ENCODE results near the gene ZNF584.

The ZNF584 gene

GRCh38 chr19:58381460-58382212 is 26.8 kb upstream of the ZNF584 start:
- peaks cover 41% of the 10 kb centered on the region for H3K4me1 ChIP-seq (ENCODE audit: control insufficient read depth, low read length)
- H3K27ac ChIP-seq (ENCODE audit: low read depth, low read length) = peak overlapping the region; percentile 41
- peaks cover 43% of the 10 kb centered on the region for H3K79me2 ChIP-seq (ENCODE audit: control insufficient read depth, low read length)
- H3K9me3 ChIP-seq (ENCODE audit: control insufficient read depth, insufficient read depth, low read length) = no peaks in the 10 kb centered on the region
- H3K4me3 ChIP-seq (ENCODE audit: low read length) = peak overlapping the region; percentile 75
- TF ChIP-seq EZH2phosphoT487 (IDR thresholded peaks at IDR 0.05; ENCODE audit: borderline replicate concordance, low read length) (no peak), CTCF (IDR thresholded peaks at IDR 0.05; ENCODE audit: low read depth, low read length, poor library complexity, severe bottlenecking) (no peak)
- H3K27me3 ChIP-seq (ENCODE audit: control insufficient read depth, low read length) = no peaks in the 10 kb centered on the region
- H3F3A ChIP-seq (ENCODE audit: control insufficient read depth, insufficient read depth) = no peaks in the 10 kb centered on the region
- no peaks in the 10 kb centered on the region for H4K20me1 ChIP-seq (ENCODE audit: control insufficient read depth, insufficient read depth, low read depth, low read length)
- H3K36me3 ChIP-seq (ENCODE audit: control insufficient read depth, low read length) = no peaks in the 10 kb centered on the region
- no peaks in the 10 kb centered on the region for H3K9me2 ChIP-seq (replicated peaks; ENCODE audit: control insufficient read depth, low read length)
- peak overlapping the region; percentile 82 for H3K4me2 ChIP-seq (ENCODE audit: low read length)

GRCh38 chr19:58382997-58383603 is 25.3 kb upstream of the ZNF584 start:
- H3K9me3 ChIP-seq (ENCODE audit: control insufficient read depth, insufficient read depth, low read length) = no peaks in the 10 kb centered on the region
- H3K4me3 ChIP-seq (ENCODE audit: low read length) = no peak overlapping the region
- no peak for TF ChIP-seq CTCF (IDR thresholded peaks at IDR 0.05; ENCODE audit: low read depth, low read length, poor library complexity, severe bottlenecking)
- H4K20me1 ChIP-seq (ENCODE audit: control insufficient read depth, insufficient read depth, low read depth, low read length) = peaks cover 7% of the 10 kb centered on the region
- peaks cover 10% of the 10 kb centered on the region for H3K36me3 ChIP-seq (ENCODE audit: control insufficient read depth, low read length)
- no peak overlapping the region; the same call in 1 of the 2 replicates for H3K4me2 ChIP-seq (ENCODE audit: low read length)
- no peaks in the 10 kb centered on the region for H3K27me3 ChIP-seq (ENCODE audit: control insufficient read depth, low read length)
- H3K79me2 ChIP-seq (ENCODE audit: control insufficient read depth, low read length) = peaks cover 56% of the 10 kb centered on the region
- H3F3A ChIP-seq (ENCODE audit: control insufficient read depth, insufficient read depth) = 0 out of 2 replicates have a peak, but pooled peaks cover 2% of the 10 kb centered on the region
- H3K27ac ChIP-seq (ENCODE audit: low read depth, low read length) = no peak overlapping the region
- H3K9me2 ChIP-seq (replicated peaks; ENCODE audit: control insufficient read depth, low read length) = no peaks in the 10 kb centered on the region
- H3K4me1 ChIP-seq (ENCODE audit: control insufficient read depth, low read length) = peaks cover 44% of the 10 kb centered on the region

- H4K20me1 ChIP-seq (ENCODE audit: control insufficient read depth, insufficient read depth, low read depth, low read length) = peaks cover 10% of the 10 kb centered on the region
Measured at GRCh38 chr19:58385313-58385890, 23.0 kb upstream of the ZNF584 start.

More at GRCh38 chr19:58385313-58385890, 23.0 kb upstream of the ZNF584 start:
- peak overlapping the region; percentile 88 for H3K4me3 ChIP-seq (ENCODE audit: low read length)
- H3F3A ChIP-seq (ENCODE audit: control insufficient read depth, insufficient read depth) = peaks cover 5% of the 10 kb centered on the region
- peak overlapping the region; percentile 98 for H3K4me2 ChIP-seq (ENCODE audit: low read length)
- H3K9me2 ChIP-seq (replicated peaks; ENCODE audit: control insufficient read depth, low read length) = no peaks in the 10 kb centered on the region
- peaks cover 63% of the 10 kb centered on the region for H3K79me2 ChIP-seq (ENCODE audit: control insufficient read depth, low read length)
- peak overlapping the region; percentile 82 for H3K27ac ChIP-seq (ENCODE audit: low read depth, low read length)
- H3K36me3 ChIP-seq (ENCODE audit: control insufficient read depth, low read length) = peaks cover 28% of the 10 kb centered on the region
- no peaks in the 10 kb centered on the region for H3K9me3 ChIP-seq (ENCODE audit: control insufficient read depth, insufficient read depth, low read length)
- no peak for TF ChIP-seq CTCF (IDR thresholded peaks at IDR 0.05; ENCODE audit: low read depth, low read length, poor library complexity, severe bottlenecking)
- TF ChIP-seq EZH2phosphoT487 (IDR thresholded peaks at IDR 0.05; ENCODE audit: borderline replicate concordance, low read length) = no peak
- peaks cover 44% of the 10 kb centered on the region for H3K4me1 ChIP-seq (ENCODE audit: control insufficient read depth, low read length)
- H3K27me3 ChIP-seq (ENCODE audit: control insufficient read depth, low read length) = no peaks in the 10 kb centered on the region
